NK-92 treated with Interleukin-12 subunit alpha and Interleukin-12 subunit beta, amount 100 ng/mL, for 24 hours (cell line): ENCODE measurements around the gene SLA2.
"Not testable (repeated sequence)": the region's sequence is repeated elsewhere in the genome, so short reads cannot be mapped to it uniquely, and the experiment has no call there.

Experiments used
- DNase-seq: peaks from one replicate; lab custom pipeline; 2025; lab: John Stamatoyannopoulos, UW

SLA2 gene

GRCh38 chr20:36645353-36645752 lies 643 bp downstream of the SLA2 start:
- no peak for DNase-seq

- DNase-seq: peak; percentile 53
These were observed 1.3 kb downstream of the SLA2 start for GRCh38 chr20:36644706-36645095.

- peak; percentile 71 for DNase-seq
These were observed 1.8 kb downstream of the SLA2 start for GRCh38 chr20:36644032-36644705.

- DNase-seq: no peak
These were observed 3.9 kb downstream of the SLA2 start for GRCh38 chr20:36642136-36642535.

GRCh38 chr20:36641506-36641843 lies 4.5 kb downstream of the SLA2 start:
- no peak for DNase-seq

- DNase-seq: not testable (repeated sequence)
These were observed 7.1 kb downstream of the SLA2 start for GRCh38 chr20:36638876-36639400.

- no peak for DNase-seq
These were observed 11.7 kb downstream of the SLA2 start for GRCh38 chr20:36634342-36634741.

- DNase-seq: no peak
These were observed 12.7 kb downstream of the SLA2 start for GRCh38 chr20:36633285-36633772.

GRCh38 chr20:36632487-36633284 lies 13.3 kb downstream of the SLA2 start:
- no peak for DNase-seq

GRCh38 chr20:36632147-36632486 lies 13.9 kb downstream of the SLA2 start:
- no peak for DNase-seq

- no peak for DNase-seq
These were observed 14.3 kb downstream of the SLA2 start for GRCh38 chr20:36631646-36632045.

- DNase-seq: peak; percentile 61
These were observed 16.0 kb downstream of the SLA2 start for GRCh38 chr20:36629719-36630681.

- peak; percentile 54 for DNase-seq
These were observed 17.9 kb downstream of the SLA2 start for GRCh38 chr20:36628076-36628475.

- no peak for DNase-seq
These were observed 21.1 kb downstream of the SLA2 start for GRCh38 chr20:36624944-36625324.

GRCh38 chr20:36624068-36624943 lies 21.7 kb downstream of the SLA2 start:
- DNase-seq: no peak

GRCh38 chr20:36623444-36623843 lies 22.6 kb downstream of the SLA2 start:
- DNase-seq: no peak

- DNase-seq: no peak
These were observed 25.1 kb downstream of the SLA2 start for GRCh38 chr20:36620917-36621316.

GRCh38 chr20:36614781-36615557 lies 31.0 kb downstream of the SLA2 start:
- no peak for DNase-seq

- no peak for DNase-seq
These were observed 32.0 kb downstream of the SLA2 start for GRCh38 chr20:36613974-36614373.

GRCh38 chr20:36611625-36612024 lies 34.4 kb downstream of the SLA2 start:
- no peak for DNase-seq

GRCh38 chr20:36608388-36608728 lies 37.6 kb downstream of the SLA2 start:
- DNase-seq: not testable (repeated sequence)
